ENCODE measurements around the gene PCED1B.

Gene PCED1B

DNA sequence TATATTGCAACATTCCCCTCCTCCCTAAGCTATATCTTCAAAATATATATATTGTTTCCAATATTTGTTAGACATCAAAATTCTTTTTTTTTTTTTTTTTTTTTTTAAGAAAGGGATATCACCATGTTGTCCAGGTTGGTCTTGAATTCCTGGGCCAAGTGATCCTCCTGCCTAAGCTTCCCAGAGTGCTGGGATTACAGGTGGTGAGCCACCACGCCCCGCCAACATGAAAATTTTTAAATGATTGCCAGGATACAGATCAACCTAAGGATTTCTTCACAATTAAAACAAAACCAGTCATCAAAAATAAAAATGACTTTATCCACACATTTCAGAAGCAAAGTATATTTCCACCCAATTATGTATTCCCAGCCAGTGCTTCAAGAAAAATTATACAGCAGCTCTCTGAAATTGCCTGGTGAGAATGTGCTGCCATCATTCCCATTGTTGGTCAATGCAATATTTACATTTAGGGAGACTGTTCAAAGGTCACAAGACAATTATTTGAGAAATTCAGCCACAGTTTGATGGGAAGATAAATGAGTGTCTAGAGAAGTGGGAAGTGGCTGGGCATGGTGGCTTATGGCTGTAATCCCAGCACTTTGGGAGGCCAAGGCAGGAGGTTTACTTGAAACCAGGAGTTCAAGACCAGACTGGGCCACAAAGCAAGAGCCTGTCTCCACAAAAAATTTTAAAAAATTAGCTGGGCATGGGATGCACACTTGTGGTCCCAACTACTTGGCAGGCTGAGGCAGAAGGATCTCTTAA, 142.0 kb downstream of the PCED1B start:
- Mint-ChIP-seq H3K4me1 (ENCODE audit: low read depth) (peaks cover 73% of the 10 kb centered on the region), H3K27ac (peak overlapping the region; percentile 94), H3K9me3 (ENCODE audit: low read depth) (no peaks in the 10 kb centered on the region), H3K36me3 (peaks cover 42% of the 10 kb centered on the region), H3K4me3 (peak overlapping the region; percentile 82), H3K27me3 (no peaks in the 10 kb centered on the region)

DNA sequence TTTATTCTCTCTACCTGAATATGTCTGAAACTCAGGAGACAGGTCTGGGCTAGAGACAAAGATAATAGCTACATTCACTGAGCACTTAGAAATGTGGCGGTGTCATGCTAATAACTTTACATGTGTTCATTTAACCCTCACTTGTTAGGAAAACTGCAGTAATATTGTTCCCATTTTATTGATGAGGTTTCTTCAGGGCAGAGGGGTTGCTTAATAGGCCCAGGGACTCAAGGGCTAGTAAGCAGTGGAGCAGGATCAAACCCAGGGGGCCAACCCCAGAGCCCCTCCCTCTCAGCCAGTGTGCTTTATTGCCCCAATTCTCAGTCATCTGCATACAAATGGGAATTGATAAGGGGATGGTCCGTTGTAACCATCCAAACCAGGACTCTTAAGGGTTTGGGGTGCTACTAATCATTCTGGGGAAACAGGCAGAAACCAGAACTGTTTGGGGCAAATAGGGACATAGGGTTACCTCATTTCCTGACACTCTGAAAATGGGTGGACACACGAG, 143.2 kb downstream of the PCED1B start:
- Mint-ChIP-seq H3K4me3 (peak overlapping the region; percentile 91), H3K36me3 (peaks cover 42% of the 10 kb centered on the region), H3K9me3 (ENCODE audit: low read depth) (no peaks in the 10 kb centered on the region), H3K27me3 (no peaks in the 10 kb centered on the region), H3K27ac (peak overlapping the region; percentile 98), H3K4me1 (ENCODE audit: low read depth) (peaks cover 79% of the 10 kb centered on the region)

DNA sequence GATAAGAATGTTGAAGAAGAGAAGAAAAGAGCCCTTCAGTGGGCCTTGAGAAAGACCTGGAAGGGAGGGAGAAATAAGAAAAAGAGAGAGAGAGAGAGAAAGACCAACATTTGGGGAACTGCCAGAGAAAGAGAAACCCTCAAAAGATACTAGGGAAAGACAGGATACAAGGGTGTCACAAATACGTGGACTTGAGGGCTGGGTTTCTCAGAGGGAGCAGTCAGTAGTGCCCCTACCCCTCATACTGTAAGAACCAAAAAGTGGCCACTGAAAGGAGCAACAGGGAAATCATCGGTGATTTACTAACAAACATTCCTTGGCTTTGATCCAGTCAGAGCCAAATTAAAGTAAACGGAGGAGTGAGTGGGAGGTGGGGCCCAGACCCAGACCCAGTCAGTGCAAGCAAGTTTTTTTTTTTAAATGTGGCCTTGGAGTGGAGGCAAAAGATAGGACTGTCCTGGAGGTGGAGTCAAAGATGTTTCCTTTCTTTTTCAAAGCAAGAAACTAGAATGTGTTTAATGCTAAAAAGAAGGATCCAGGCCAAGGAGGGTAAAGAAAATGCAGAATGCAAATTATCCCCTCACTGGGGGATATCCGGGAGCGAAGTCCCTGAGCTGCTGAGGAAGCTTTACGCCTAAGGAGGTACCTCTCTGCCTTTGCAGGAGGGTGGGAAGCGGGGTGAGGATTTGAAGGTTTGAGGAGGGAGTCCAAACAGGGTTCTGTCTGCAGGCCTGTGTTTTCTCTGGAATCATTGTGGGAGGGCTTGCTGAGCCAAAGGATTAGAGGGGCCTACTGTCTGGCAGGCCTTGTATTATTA, 143.8 kb downstream of the PCED1B start:
- peak overlapping the region; percentile 91 for H3K4me3 Mint-ChIP-seq
- no peaks in the 10 kb centered on the region for H3K27me3 Mint-ChIP-seq
- H3K4me1 Mint-ChIP-seq (ENCODE audit: low read depth) = peaks cover 80% of the 10 kb centered on the region
- H3K27ac Mint-ChIP-seq = peak overlapping the region; percentile 98
- no peaks in the 10 kb centered on the region for H3K9me3 Mint-ChIP-seq (ENCODE audit: low read depth)
- H3K36me3 Mint-ChIP-seq = peaks cover 39% of the 10 kb centered on the region

DNA sequence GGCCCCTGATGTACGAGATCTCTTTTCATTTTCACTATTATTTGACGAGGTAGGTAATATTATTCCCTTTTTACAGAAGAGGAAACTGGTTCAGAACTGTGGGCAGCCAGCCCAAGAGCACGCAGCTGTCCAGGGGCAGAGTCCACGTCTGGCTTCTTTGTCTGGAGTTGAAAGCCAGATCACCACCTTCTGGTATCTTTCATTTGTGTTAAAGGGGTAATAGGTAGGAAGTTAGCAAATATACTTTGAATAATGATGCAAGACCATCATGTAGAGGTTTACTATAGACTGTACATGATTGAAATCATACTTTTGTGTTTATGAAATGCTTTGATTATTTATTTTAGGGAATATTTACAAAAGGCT, 144.4 kb downstream of the PCED1B start:
- Mint-ChIP-seq H3K9me3 (ENCODE audit: low read depth) (no peaks in the 10 kb centered on the region), H3K36me3 (peaks cover 38% of the 10 kb centered on the region), H3K4me1 (ENCODE audit: low read depth) (peaks cover 83% of the 10 kb centered on the region), H3K27ac (peak overlapping the region; percentile 98), H3K27me3 (no peaks in the 10 kb centered on the region), H3K4me3 (peak overlapping the region; percentile 91)

DNA sequence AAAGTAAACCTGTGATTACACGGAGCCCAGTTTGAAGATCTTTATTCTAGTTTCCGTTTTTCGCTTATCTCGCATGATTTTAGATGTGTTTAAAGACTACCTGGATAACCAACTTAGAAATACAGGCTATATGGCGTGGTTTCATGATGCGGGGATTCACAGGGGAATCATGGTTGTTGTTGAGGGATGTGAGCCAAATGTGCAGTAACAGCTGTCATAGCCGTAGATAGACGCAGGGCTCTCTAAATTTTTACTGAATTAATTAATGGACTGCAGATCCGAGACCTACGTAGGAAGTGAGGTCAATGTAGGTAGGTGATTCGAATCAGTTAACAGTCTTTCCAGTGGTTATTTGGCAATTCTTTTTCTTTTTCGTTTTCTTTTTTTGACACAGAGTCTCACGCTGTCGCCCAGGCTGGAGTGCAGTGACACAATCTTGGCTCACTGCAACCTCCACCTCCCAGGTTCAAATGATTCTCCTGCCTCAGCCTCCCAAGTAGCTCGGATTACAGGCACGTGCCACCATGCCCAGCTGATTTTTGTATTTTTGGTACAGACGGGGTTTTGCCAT, 145.2 kb downstream of the PCED1B start:
- Mint-ChIP-seq H3K36me3 (peaks cover 34% of the 10 kb centered on the region), H3K27ac (peak overlapping the region; percentile 98), H3K4me3 (peak overlapping the region; percentile 91)

DNA sequence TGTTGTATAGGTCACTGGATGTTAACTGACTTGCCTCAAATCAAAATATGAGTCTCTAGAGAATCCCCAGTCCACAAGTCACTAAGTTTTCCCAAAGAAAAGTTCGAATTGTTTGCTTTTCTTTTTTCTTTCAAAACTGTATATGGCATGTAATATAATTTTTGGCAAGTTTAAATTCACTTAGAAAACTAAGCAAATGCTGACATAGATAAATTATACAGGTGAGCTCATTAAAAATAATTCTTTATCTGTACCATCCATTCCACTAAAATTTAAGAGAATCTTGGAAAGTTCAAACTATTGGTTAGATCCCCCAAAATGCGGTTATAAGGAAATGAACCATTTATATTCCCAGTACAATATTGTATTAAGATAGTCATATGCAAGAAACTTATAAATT, 145.9 kb downstream of the PCED1B start:
- Mint-ChIP-seq H3K27me3 (no peaks in the 10 kb centered on the region), H3K4me1 (ENCODE audit: low read depth) (peaks cover 82% of the 10 kb centered on the region), H3K36me3 (peaks cover 31% of the 10 kb centered on the region), H3K9me3 (ENCODE audit: low read depth) (no peaks in the 10 kb centered on the region), H3K27ac (peak overlapping the region; percentile 98), H3K4me3 (peak overlapping the region; percentile 91)

More for the DNA sequence above, 145.2 kb downstream of the PCED1B start:
- H3K27me3 Mint-ChIP-seq = no peaks in the 10 kb centered on the region
- H3K9me3 Mint-ChIP-seq (ENCODE audit: low read depth) = no peaks in the 10 kb centered on the region
- peaks cover 82% of the 10 kb centered on the region for H3K4me1 Mint-ChIP-seq (ENCODE audit: low read depth)

DNA sequence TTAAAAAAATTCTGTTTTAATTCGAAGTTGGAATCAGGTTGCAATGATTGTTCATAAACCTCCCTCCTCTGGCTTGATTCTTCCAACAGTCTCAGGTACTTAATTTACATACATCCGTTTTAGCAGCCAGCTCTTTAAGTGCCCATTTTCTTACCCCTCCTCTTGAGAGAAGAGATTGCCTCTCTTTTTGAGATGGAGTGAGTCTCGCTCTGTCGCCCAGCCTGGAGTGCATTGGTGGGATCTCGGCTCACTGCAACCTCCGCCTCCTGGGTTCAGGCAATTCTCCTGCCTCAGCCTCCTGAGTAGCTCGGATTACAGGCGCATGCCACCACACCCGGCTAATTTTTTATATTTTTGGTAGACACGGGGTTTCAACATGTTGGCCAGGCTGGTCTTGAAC, 146.8 kb downstream of the PCED1B start:
- Mint-ChIP-seq H3K4me3 (peak overlapping the region; percentile 91), H3K9me3 (ENCODE audit: low read depth) (no peaks in the 10 kb centered on the region), H3K36me3 (peaks cover 32% of the 10 kb centered on the region), H3K27me3 (no peaks in the 10 kb centered on the region), H3K27ac (peak overlapping the region; percentile 81), H3K4me1 (ENCODE audit: low read depth) (peaks cover 85% of the 10 kb centered on the region)

DNA sequence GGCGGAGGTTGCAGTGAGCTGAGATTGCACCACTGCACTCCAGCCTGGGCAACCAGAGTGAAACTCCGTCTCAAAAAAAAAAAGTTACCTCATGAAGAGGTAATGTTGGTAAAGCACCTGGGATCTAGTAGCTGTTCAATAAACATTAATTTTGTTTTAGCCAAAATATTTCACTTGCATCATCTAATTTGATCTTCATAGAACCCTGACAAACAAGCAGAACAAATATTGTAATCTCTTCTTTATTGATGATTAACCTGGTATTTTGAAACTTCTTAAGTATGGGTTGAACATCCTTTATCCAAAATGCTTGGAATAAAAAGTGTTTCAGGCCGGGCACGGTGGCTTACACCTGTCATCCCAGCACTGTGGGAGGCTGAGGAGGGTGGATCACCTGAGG, 149.4 kb downstream of the PCED1B start:
- peaks cover 31% of the 10 kb centered on the region for H3K36me3 Mint-ChIP-seq

DNA sequence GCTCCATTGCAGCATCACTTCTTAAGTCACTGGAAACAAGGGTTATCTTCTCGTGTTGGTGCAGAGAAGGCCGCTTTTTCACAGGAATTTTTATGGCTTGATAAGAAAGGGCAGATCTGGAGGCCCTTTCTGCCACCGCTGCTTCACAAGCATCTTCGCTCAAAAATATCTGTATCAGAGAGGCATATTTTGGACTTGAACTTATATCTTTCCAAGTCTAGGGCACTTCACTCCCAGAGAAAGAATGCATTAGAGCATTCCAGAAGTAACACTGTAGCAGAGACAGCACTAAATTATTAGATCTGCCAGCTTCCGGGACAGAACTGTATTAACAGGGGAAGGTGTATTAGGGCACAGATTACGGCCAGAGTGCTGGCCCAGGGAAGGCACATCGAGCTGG, 152.0 kb downstream of the PCED1B start:
- Mint-ChIP-seq H3K27me3 (no peaks in the 10 kb centered on the region), H3K36me3 (peaks cover 36% of the 10 kb centered on the region), H3K9me3 (ENCODE audit: low read depth) (no peaks in the 10 kb centered on the region), H3K4me3 (peak overlapping the region; percentile 47), H3K4me1 (ENCODE audit: low read depth) (peaks cover 65% of the 10 kb centered on the region), H3K27ac (peak overlapping the region; percentile 88)

More for the DNA sequence above, 149.4 kb downstream of the PCED1B start:
- peak overlapping the region; percentile 88 for H3K27ac Mint-ChIP-seq
- peak overlapping the region; percentile 42 for H3K4me3 Mint-ChIP-seq
- H3K4me1 Mint-ChIP-seq (ENCODE audit: low read depth) = peaks cover 82% of the 10 kb centered on the region
- H3K27me3 Mint-ChIP-seq = no peaks in the 10 kb centered on the region
- no peaks in the 10 kb centered on the region for H3K9me3 Mint-ChIP-seq (ENCODE audit: low read depth)

DNA sequence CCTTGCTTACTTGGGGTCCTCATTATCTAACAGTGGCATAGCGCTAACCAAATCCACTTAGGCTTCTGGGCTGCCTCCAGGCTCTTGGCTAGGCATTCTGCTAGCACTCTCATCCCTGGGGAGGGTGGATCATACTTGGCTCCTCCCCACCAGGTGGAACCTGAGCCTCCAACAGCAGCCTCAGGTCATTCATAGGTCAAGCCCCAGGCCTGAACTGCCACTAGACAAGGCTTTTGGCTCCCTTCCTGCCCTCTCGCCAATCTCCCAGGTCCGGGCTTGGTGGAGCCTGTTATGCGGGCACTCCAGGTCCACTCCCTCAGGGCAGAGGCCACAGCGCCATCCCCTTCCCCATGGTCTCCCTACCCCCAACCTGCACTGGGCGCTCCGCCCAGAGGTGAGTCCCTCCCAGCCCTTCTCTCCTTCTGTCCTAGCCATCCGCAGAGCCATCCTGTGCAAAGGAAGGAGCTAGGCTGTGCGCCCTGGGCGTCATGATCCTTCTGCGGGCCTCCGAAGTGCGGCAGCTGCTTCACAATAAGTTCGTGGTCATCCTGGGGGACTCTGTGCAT, 155.2 kb downstream of the PCED1B start:
- Mint-ChIP-seq H3K9me3 (ENCODE audit: low read depth) (no peaks in the 10 kb centered on the region), H3K4me3 (no peak overlapping the region), H3K27me3 (no peaks in the 10 kb centered on the region), H3K36me3 (peaks cover 45% of the 10 kb centered on the region), H3K27ac (peak overlapping the region; percentile 61), H3K4me1 (ENCODE audit: low read depth) (peaks cover 68% of the 10 kb centered on the region)

DNA sequence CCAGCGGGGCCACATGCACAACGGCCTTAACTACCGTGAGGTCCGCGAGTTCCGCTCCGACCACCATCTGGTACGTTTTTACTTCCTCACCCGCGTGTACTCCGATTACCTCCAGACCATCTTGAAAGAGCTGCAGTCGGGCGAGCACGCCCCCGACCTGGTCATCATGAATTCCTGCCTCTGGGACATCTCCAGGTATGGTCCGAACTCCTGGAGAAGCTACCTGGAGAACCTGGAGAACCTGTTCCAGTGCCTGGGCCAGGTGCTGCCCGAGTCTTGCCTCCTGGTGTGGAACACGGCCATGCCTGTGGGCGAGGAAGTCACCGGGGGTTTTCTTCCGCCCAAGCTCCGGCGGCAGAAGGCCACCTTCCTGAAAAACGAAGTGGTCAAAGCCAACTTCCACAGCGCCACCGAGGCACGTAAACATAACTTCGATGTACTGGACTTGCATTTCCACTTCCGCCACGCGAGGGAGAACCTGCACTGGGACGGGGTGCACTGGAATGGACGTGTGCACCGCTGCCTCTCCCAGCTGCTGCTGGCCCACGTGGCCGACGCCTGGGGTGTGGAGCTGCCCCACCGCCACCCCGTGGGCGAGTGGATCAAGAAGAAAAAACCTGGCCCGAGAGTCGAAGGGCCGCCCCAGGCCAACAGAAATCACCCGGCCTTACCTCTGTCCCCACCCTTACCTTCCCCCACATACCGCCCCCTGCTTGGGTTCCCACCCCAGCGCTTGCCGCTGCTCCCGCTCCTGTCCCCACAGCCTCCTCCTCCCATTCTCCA, 156.0 kb downstream of the PCED1B start:
- Mint-ChIP-seq H3K4me3 (no peak overlapping the region), H3K9me3 (ENCODE audit: low read depth) (no peaks in the 10 kb centered on the region), H3K36me3 (peaks cover 47% of the 10 kb centered on the region), H3K27ac (peak overlapping the region; percentile 89), H3K27me3 (no peaks in the 10 kb centered on the region), H3K4me1 (ENCODE audit: low read depth) (peaks cover 66% of the 10 kb centered on the region)

DNA sequence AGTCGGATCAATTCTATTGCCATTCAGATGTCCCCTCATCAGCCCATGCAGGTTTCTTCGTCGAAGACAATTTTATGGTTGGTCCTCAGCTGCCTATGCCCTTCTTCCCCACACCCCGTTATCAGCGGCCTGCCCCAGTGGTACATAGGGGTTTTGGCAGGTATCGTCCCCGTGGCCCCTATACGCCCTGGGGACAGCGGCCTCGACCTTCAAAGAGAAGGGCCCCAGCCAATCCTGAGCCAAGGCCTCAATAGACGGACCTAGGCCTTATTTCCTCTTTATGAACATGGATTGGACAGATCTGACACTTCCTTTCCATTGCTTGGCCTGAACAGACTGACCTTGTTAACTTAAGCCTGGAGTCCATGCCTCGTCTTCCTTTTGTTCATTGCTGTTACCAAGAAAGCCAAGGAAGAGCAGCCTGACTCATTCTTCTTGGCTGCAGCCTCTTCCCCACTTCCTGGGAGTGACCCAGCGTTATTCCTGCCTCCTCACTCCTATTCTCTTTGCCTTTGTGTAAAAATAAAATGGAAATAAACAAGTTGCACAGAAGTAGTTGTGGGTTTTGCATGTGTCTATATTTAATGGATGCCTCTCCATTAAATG, 156.8 kb downstream of the PCED1B start:
- H3K27me3 Mint-ChIP-seq = no peaks in the 10 kb centered on the region
- peaks cover 60% of the 10 kb centered on the region for H3K4me1 Mint-ChIP-seq (ENCODE audit: low read depth)
- H3K36me3 Mint-ChIP-seq = peaks cover 42% of the 10 kb centered on the region
- H3K27ac Mint-ChIP-seq = peak overlapping the region; percentile 89
- peak overlapping the region; percentile 45 for H3K4me3 Mint-ChIP-seq
- no peaks in the 10 kb centered on the region for H3K9me3 Mint-ChIP-seq (ENCODE audit: low read depth)

DNA sequence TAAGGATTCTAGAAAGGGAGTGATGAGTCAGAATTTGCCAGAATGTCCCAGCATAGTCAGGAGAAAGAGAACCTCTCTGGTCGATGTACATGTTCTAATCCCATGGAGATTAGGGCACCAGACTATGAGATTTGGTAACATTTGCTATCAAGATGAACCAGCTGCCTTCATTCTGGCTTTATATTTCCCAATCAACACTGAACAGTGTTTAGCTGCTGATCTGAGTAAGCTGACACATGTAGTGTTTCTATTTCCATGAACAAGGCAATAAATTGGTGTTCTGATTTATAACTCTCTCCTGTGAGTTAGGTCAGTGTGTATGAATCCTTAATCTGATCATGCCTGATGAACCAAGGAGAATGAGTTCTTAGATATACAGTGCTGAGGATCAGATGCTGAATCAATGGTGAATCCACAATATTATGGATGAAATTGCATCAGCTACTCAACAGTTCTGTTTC, 158.4 kb downstream of the PCED1B start:
- peaks cover 36% of the 10 kb centered on the region for H3K36me3 Mint-ChIP-seq
- no peaks in the 10 kb centered on the region for H3K27me3 Mint-ChIP-seq
- peak overlapping the region; percentile 56 for H3K4me3 Mint-ChIP-seq
- no peaks in the 10 kb centered on the region for H3K9me3 Mint-ChIP-seq (ENCODE audit: low read depth)
- peaks cover 60% of the 10 kb centered on the region for H3K4me1 Mint-ChIP-seq (ENCODE audit: low read depth)
- peak overlapping the region; percentile 89 for H3K27ac Mint-ChIP-seq

Data from activated naive CD8-positive, alpha-beta T cell (primary cell).